ENCODE measurements around the gene KLRC3. TPM values are rescaled to one million over a fixed set of nuclear protein-coding genes. Genes with fewer than 3 reads are reported as not detected.
"Not testable (repeated sequence)": the region's sequence is repeated elsewhere in the genome, so short reads cannot be mapped to it uniquely, and the experiment has no call there.

KLRC3 gene
- total and polyA plus RNA-seq, 10 donors = 0.13 to 5.8 (median 2.3) TPM

- no peak for DNase-seq
- H3K27ac ChIP-seq = peak overlapping the region in 1 of 8 donors; percentile 7
- intact Hi-C loops (cut with DNase I; ENCODE audit: low total_unique reads) = no loop called here
Observed at GRCh38 chr12:10404798-10405197, 15.6 kb downstream of the KLRC3 start.

DNA sequence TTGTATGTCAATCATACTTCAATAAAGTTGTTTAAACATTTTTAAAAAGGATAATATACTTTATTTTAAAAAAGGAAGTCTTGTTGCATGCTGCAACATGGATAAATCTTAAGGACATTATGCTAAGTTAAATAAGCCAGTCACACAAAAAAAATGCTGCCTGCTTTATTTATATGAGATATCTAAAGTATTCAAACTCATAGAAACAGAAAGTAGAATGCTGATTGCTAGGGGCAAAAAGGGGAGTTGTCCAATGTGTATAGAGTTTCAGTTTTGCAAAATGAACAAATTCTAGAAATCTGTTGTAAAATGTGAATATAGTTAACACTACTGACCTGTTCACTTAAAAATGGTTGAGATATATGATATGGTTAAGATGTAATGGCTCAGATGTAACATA is 19.6 kb downstream of the KLRC3 start:
- Histone ChIP-seq H3K27me3 (replicated peaks in 1 of 7) (no peaks in the 10 kb centered on the region), H3K27ac (peak overlapping the region in 2 of 8 donors; percentile 11 to 46), H3K36me3 (no peaks in the 10 kb centered on the region), H3K4me3 (no peak overlapping the region), H3K9me3 (peaks cover 0 to 7% (median 0%) of the 10 kb centered on the region in 8 donors), H3K4me1 (peaks cover 0 to 11% (median 2%) of the 10 kb centered on the region in 6 donors)
- TF ChIP-seq CTCF (IDR thresholded peaks at IDR 0.05 in 8 of 11, conservative IDR thresholded peaks at IDR 0.05 in 3 of 11) = no peak
- TF ChIP-seq POLR2AphosphoS5 (IDR thresholded peaks at IDR 0.05) = no peak
- TF ChIP-seq POLR2A (IDR thresholded peaks at IDR 0.05) = no peak
- DNase-seq = no peak
- intact Hi-C loops (cut with DNase I; ENCODE audit: low total_unique reads) = no loop called here

More at GRCh38 chr12:10404798-10405197, 15.6 kb downstream of the KLRC3 start:
- no peaks in the 10 kb centered on the region for H3K27me3 ChIP-seq (replicated peaks in 1 of 7)
- peaks cover 0 to 7% (median 0%) of the 10 kb centered on the region in 8 donors for H3K9me3 ChIP-seq
- TF ChIP-seq CTCF (IDR thresholded peaks at IDR 0.05 in 8 of 11, conservative IDR thresholded peaks at IDR 0.05 in 3 of 11) (no peak), POLR2AphosphoS5 (IDR thresholded peaks at IDR 0.05) (no peak), POLR2A (IDR thresholded peaks at IDR 0.05) (no peak)
- H3K36me3 ChIP-seq = no peaks in the 10 kb centered on the region
- peak overlapping the region in 3 of 8 donors; percentile 3 to 56 (median 8) for H3K4me3 ChIP-seq
- no peaks in the 10 kb centered on the region for H3K4me1 ChIP-seq

DNA sequence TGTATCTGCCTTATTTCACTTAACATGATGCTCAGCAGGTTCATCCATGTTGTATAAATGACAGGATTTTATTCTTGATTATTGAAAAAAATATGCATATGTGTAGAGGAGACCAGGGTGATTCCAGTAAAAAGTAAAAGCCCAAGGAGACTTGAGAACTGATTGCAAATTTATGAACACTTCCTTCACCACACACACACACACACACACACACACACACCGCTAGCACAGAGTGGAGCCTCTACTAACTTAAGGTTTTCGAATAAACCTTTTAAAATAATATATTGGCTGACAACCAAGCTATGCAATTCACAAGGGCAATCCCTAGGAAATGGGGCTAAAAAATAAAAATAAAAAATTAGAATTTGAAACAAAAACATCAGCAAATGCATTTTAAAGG is 22.2 kb downstream of the KLRC3 start:
- intact Hi-C loops (cut with DNase I; ENCODE audit: low total_unique reads) = no loop called here
- H3K4me1 ChIP-seq = peaks cover 0 to 37% (median 11%) of the 10 kb centered on the region in 6 donors
- TF ChIP-seq CTCF (IDR thresholded peaks at IDR 0.05 in 8 of 11, conservative IDR thresholded peaks at IDR 0.05 in 3 of 11) = no peak
- TF ChIP-seq POLR2AphosphoS5 (IDR thresholded peaks at IDR 0.05) = no peak
- no peak for TF ChIP-seq POLR2A (IDR thresholded peaks at IDR 0.05)
- WGBS, 5 donors = 73 to 93% (median 83%) methylated on average over 2 of the region's 2 CpGs
- H3K9me3 ChIP-seq = no peaks in the 10 kb centered on the region
- peak overlapping the region in 2 of 8 donors; percentile 4 to 42 for H3K27ac ChIP-seq
- no peaks in the 10 kb centered on the region for H3K27me3 ChIP-seq (replicated peaks in 1 of 7)
- no peak for DNase-seq
- no peaks in the 10 kb centered on the region for H3K36me3 ChIP-seq
- H3K4me3 ChIP-seq = no peak overlapping the region

GRCh38 chr12:10397296-10397695 is 23.1 kb downstream of the KLRC3 start:
- H3K9me3 ChIP-seq = no peaks in the 10 kb centered on the region
- TF ChIP-seq POLR2A (IDR thresholded peaks at IDR 0.05) = no peak
- DNase-seq = no peak

GRCh38 chr12:10396176-10396575 is 24.2 kb downstream of the KLRC3 start:
- Histone ChIP-seq H3K4me1 (peaks cover 0 to 54% (median 21%) of the 10 kb centered on the region in 6 donors), H3K4me3 (peak overlapping the region in 1 of 8 donors; percentile 33), H3K27ac (peak overlapping the region in 7 of 8 donors; percentile 30 to 75 (median 45))
- H3K36me3 ChIP-seq; H3K27me3 ChIP-seq (replicated peaks in 1 of 7); DNase-seq; H3K9me3 ChIP-seq; intact Hi-C loops (cut with DNase I; ENCODE audit: low total_unique reads): not testable (repeated sequence)
- 78 to 94% (median 89%) methylated on average over 15 of the region's 15 CpGs for WGBS, 5 donors

More at GRCh38 chr12:10397296-10397695, 23.1 kb downstream of the KLRC3 start:
- no peaks in the 10 kb centered on the region for H3K27me3 ChIP-seq (replicated peaks in 1 of 7)
- peak overlapping the region in 4 of 8 donors; percentile 3 to 46 (median 32) for H3K27ac ChIP-seq
- intact Hi-C loops (cut with DNase I; ENCODE audit: low total_unique reads) = no loop called here
- 30 to 71% (median 50%) methylated on average over 2 of the region's 2 CpGs for WGBS, 5 donors
- H3K4me1 ChIP-seq = peaks cover 0 to 46% (median 17%) of the 10 kb centered on the region in 6 donors
- H3K36me3 ChIP-seq = no peaks in the 10 kb centered on the region
- H3K4me3 ChIP-seq = no peak overlapping the region

All from spleen (tissue), 11 donors.